Fibroblast of the aortic adventitia (primary cell): ENCODE measurements around the gene LNPEP. TPM values are rescaled to one million over a fixed set of nuclear protein-coding genes. Genes with fewer than 3 reads are reported as not detected.
"Not testable (repeated sequence)": the region's sequence is repeated elsewhere in the genome, so short reads cannot be mapped to it uniquely, and the experiment has no call there.

Source experiments
- DNase-seq: peaks from one replicate; pipeline ENCODE4 v3.0.0-alpha.2; 2010; ENCODE audit warnings: low read depth
- H3K4me3 ChIP-seq: 2 replicates; pipeline ENCODE4 v1.5.1; 2011; ENCODE audit warnings: low read depth, mild to moderate bottlenecking, control low read depth, low read length, moderate library complexity
- total RNA-seq: library from RNA; depleted of rRNA; stranded (reverse); fragments of >200 nt; gene quantifications from 2 replicates; pipeline ENCODE4 v1.2.3, GENCODE V29; 2012; ENCODE audit warnings: low replicate concordance
- TF ChIP-seq, protein P1 (sequence below): IDR thresholded peaks from 2 replicates; pipeline ENCODE4 v1.5.1; 2011; ENCODE audit warnings: mild to moderate bottlenecking, low read length, control low read depth, inconsistent platforms; ENCODE audit not compliant: insufficient read depth

LNPEP gene
- total RNA-seq, 1 donor = 46.3 TPM

DNA sequence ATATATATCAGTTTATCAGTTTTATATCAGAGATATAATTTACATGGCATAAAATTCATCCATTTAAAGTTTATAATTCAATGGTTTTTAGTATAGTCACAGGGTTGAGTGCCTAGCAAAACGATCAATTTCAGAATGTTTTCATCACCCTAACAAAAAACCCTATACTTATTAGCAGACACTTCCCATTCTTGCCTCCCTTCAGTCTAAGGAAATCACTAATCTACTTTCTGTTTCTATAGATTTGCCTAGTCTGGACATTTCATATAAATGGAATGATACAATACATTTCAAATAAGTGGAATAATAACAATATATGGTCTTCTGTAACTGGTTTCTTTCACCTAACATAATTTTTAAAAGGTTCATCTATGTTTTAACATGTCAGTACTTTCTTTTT is 9.6 kb upstream of the LNPEP start:
- no peak for DNase-seq
- TF ChIP-seq, protein P1, sequence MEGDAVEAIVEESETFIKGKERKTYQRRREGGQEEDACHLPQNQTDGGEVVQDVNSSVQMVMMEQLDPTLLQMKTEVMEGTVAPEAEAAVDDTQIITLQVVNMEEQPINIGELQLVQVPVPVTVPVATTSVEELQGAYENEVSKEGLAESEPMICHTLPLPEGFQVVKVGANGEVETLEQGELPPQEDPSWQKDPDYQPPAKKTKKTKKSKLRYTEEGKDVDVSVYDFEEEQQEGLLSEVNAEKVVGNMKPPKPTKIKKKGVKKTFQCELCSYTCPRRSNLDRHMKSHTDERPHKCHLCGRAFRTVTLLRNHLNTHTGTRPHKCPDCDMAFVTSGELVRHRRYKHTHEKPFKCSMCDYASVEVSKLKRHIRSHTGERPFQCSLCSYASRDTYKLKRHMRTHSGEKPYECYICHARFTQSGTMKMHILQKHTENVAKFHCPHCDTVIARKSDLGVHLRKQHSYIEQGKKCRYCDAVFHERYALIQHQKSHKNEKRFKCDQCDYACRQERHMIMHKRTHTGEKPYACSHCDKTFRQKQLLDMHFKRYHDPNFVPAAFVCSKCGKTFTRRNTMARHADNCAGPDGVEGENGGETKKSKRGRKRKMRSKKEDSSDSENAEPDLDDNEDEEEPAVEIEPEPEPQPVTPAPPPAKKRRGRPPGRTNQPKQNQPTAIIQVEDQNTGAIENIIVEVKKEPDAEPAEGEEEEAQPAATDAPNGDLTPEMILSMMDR = no peak
- no peak overlapping the region for H3K4me3 ChIP-seq

DNA sequence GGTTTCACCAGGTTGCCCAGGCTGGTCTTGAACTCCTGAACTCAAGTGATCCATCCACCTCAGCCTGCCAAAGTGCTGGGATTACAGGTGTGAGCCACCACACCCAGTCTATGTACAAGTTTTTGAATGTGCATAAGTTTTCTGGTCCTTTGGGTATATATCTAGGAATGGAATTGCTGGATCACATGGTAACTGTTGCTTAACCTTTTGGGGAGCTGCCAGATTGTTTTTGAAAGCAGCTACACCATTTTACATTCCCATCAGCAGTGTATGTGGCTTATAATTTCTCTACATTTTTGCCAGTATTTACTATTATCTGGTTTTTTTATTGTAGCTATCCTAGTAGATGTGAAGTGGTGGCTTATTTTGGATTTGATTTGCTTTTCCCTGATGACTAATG is 8.9 kb upstream of the LNPEP start:
- TF ChIP-seq, protein P1 = no peak
- peak; percentile 56 for DNase-seq
- H3K4me3 ChIP-seq = no peak overlapping the region

DNA sequence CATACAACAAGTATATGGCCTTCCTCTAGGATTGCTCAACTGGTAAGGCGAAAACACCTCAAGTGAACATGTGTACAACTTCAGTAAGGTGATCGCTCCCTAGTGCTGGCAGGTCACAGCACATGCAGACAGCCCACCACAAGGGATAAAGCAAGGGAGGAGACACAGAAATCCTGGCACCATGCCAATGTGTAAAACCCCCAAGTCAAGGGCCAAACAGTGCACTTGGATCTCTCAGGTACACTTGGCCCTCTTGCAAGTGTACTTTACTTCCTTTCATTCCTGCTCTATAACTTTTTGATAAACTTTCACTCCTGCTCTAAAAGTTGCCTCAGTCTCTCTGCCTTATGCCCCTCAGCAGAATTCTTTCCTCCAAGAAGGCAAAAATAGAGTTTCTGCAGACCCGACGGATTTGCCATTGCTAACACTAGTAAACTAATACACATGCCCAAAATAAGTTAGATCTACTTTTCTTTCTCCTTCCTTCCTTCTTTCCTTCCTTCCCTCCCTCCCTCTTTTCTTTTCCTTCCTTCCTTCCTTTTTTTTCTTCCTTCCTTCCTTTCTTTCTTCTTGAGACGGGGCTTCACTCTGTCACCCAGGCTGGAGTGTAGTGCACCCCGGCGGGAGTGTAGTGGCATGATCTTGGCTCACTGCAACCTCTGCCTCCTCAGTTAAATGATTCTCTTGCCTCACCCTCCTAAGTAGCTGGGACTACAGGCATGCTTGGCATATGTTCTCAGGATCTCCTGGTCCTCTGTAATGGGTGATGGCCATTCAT is 6.8 kb upstream of the LNPEP start:
- H3K4me3 ChIP-seq = no peak overlapping the region
- no peak for DNase-seq
- TF ChIP-seq, protein P1 = no peak

DNA sequence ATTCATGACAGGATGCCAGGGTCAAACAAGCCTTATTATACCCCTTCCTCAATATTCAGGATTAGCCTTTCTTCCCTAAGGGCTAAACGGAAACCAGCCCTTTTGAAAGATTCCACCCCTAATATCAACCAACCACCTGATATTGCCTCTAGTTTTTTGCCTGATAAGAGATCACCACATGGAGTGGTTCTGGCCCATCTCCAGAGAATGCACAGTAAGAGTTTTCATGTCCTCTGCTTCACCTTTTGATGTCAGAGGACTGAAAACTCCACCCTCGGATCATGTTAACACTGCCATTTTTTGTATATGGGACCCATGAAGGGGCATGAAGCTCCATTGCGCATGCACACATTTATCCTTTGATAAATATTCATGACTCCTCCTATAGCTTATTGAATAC is 5.8 kb upstream of the LNPEP start:
- TF ChIP-seq, protein P1 = no peak
- no peak for DNase-seq
- H3K4me3 ChIP-seq = no peak overlapping the region

DNA sequence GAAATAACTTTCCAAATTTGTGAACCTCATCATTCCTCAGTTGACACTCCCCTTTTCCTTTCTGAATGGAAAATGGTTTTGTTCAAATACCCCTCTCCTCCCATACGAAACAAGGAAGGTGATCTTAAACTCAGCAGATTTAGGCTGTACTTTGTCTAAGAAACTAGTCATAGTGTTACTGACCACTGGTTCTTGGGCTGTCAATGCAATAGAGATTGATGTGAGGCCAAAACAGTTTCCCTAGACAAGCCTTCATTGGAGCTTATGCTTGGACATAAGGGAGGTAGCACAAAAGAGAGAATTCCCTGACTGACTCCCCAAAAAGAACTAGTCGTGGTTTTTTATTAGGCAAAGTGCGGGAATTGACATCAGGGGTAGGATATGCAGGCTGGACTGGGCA is 5.3 kb upstream of the LNPEP start:
- DNase-seq = no peak
- TF ChIP-seq, protein P1 = no peak
- H3K4me3 ChIP-seq = no peak overlapping the region

DNA sequence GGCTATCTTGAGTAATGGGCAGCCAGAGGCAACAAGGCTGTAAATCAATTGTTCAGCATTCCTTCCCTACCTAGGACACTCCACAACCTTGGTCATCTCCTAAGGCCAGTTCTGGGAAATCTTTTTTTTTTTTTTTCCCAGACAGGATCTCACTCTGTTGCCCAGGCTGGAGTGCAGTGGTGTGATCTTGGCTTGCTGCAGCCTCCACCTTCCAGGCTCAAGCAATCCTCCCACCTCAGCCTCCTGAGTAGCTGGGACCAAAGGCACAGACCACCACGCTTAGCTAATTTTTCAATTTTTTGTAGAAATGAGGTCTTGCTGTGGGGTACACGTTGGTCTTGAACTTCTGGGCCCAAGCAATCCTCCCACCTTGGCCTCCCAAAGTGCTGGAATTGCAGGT is 4.8 kb upstream of the LNPEP start:
- not testable (repeated sequence) for H3K4me3 ChIP-seq, DNase-seq

DNA sequence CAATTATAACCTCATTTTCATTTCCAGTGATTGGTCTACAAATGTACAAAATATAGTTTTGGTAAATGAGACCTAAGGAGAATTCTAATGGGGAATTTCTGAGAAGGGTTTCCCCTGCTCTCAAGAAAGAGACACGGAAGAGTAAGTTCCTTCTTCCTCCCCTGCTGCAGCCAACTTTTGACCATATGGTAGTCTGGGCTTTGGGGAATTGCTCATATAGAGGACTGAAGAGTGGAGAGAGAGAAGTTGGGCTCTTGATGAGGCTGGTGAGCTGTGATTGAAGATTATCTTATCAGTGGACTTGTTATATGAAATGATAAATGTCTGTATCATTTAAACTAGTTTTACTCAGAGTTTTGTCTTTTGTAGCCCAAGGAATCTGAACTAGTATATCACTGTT is 4.3 kb upstream of the LNPEP start:
- no peak overlapping the region for H3K4me3 ChIP-seq
- TF ChIP-seq, protein P1 = no peak
- no peak for DNase-seq
